OCI-LY7 (cell line): ENCODE results near the gene PWWP2A.

Source experiments
- EZH2phosphoT487 ChIP-seq: fragments of 200-600 bp; sonication (generic); IDR thresholded peaks from 2 replicates; pipeline ENCODE4 v1.6.1; 2018; ENCODE audit warnings: low read depth, borderline replicate concordance, mild to moderate bottlenecking, mixed run types, antibody characterized with exemption, low read length, moderate library complexity, mixed read lengths
- TF ChIP-seq, protein P1 (sequence below): fragments of 200-600 bp; sonication (generic); conservative IDR thresholded peaks from 2 replicates; pipeline ENCODE4 v1.5.1; 2014; ENCODE audit warnings: mild to moderate bottlenecking, antibody characterized with exemption, low read length, moderate library complexity, mixed read lengths

DNA sequence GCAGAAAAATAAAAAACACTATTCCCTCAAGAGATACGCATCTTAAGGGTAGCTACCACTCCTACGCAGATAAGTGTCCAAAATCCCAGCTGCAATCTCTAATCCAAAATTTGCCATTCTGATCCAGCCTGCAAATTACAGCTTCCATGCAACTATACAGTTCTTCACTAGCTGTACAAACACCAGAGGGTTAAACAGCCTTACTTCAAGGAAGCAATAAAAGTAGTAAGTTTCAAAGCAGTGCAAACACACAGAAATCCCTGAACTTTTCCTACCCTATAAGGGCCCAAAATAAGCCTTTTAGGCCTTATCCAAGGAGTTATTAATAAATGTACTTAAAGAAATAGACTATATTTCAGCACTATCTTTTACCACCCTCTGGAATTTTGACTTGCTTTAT is 39.5 kb downstream of the PWWP2A start:
- TF ChIP-seq, protein P1, sequence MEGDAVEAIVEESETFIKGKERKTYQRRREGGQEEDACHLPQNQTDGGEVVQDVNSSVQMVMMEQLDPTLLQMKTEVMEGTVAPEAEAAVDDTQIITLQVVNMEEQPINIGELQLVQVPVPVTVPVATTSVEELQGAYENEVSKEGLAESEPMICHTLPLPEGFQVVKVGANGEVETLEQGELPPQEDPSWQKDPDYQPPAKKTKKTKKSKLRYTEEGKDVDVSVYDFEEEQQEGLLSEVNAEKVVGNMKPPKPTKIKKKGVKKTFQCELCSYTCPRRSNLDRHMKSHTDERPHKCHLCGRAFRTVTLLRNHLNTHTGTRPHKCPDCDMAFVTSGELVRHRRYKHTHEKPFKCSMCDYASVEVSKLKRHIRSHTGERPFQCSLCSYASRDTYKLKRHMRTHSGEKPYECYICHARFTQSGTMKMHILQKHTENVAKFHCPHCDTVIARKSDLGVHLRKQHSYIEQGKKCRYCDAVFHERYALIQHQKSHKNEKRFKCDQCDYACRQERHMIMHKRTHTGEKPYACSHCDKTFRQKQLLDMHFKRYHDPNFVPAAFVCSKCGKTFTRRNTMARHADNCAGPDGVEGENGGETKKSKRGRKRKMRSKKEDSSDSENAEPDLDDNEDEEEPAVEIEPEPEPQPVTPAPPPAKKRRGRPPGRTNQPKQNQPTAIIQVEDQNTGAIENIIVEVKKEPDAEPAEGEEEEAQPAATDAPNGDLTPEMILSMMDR, result no peak
- no peak for TF ChIP-seq EZH2phosphoT487
